GM12872 (cell line): ENCODE data around the gene INO80B.

Experiments used
- CTCF ChIP-seq: IDR thresholded peaks from 3 replicates; pipeline ENCODE4 v1.5.1; 2011; ENCODE audit warnings: low read depth, mild to moderate bottlenecking, low read length, moderate library complexity; ENCODE audit not compliant: insufficient read depth

INO80B gene

GRCh38 chr2:74498500-74499266, 43.8 kb downstream of the INO80B start:
- no peak for TF ChIP-seq CTCF

- TF ChIP-seq CTCF = no peak
Observed at GRCh38 chr2:74499267-74499939, 44.5 kb downstream of the INO80B start, which contains the start of gene LBX2. TSS of gene LBX2 (minus strand) at chr2:74499603. CDS start at chr2:74499537, 66 bp downstream.

GRCh38 chr2:74499940-74500577, 45.2 kb downstream of the INO80B start:
- no peak for TF ChIP-seq CTCF

- TF ChIP-seq CTCF = no peak
Observed at GRCh38 chr2:74500578-74500946, 45.7 kb downstream of the INO80B start.

- TF ChIP-seq CTCF = no peak
Observed at GRCh38 chr2:74501335-74502071, 46.6 kb downstream of the INO80B start.

- TF ChIP-seq CTCF = no peak
Observed at GRCh38 chr2:74502147-74502719, 47.3 kb downstream of the INO80B start.
